ENCODE measurements around the gene ADGRF4. TPM values are rescaled to one million over a fixed set of nuclear protein-coding genes. Genes with fewer than 3 reads are reported as not detected.

Gene ADGRF4
- total RNA-seq, 4 donors from 2014 or later: 0.22 TPM; not detected in 3

- no peak for TF ChIP-seq CTCF (IDR thresholded peaks at IDR 0.05; ENCODE audit: low read depth)
These were observed 23.7 kb upstream of the ADGRF4 start for GRCh38 chr6:47674673-47675072.

GRCh38 chr6:47677381-47678100 lies 20.8 kb upstream of the ADGRF4 start:
- TF ChIP-seq CTCF (IDR thresholded peaks at IDR 0.05; ENCODE audit: low read depth): no peak

DNA sequence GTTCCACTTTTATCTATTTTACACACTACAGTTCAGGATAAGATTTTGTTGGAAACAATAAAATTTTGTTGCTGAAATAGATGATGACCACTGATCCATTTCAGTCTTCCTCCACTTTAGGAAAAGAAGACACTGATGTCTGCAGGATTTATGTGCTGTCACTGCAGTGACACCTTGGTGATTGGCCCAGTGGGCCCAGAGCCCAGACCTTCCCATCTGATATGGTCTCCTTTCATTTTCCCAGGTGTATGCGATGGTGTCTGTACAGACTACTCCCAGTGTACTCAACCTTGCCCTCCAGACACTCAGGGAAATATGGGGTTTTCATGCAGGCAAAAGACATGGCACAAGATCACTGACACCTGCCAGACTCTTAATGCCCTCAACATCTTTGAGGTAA lies 19.6 kb upstream of the ADGRF4 start:
- TF ChIP-seq CTCF (IDR thresholded peaks at IDR 0.05; ENCODE audit: low read depth): no peak

DNA sequence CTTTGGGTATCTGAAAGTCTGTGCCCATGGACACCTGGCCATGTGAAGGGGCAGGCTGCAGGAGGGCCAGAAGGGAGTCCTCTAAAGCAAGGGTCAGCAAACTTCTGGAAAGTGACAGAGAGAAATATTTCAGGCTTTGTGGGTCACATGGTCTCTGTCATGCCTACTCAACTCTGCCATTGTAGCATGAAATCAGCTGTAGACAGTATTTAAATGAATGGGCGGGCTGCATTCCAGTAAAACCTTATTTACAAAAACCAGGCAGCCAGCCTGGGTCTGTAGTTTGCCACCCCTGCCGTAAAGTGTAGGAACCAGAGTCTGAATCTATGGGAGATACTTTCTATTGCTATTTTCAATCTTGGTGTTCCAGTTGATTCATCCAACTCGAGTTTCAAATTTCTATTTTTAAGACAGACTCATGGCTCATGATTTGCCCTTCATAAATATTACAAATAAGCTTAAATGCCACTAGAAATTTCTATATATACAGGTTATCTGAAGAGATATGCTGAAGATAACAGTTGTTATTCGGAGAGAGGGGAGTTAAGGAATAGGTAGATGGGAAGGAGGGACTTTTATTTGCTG lies 19.0 kb upstream of the ADGRF4 start:
- no peak for TF ChIP-seq CTCF (IDR thresholded peaks at IDR 0.05; ENCODE audit: low read depth)

DNA sequence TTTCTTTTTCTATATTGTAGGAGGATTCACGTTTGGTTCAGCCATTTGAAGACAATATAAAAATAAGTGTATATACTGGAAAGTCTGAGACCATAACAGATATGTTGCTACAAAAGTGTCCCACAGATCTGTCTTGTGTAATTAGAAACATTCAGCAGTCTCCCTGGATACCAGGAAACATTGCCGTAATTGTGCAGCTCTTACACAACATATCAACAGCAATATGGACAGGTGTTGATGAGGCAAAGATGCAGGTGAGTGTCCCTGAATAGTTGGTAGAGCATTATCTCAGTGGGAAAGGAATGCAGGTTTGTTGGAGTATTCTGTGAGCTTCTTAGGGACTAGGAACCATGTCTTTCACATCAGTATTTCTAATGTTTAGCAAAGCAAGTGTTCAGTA lies 18.3 kb upstream of the ADGRF4 start:
- no peak for TF ChIP-seq CTCF (IDR thresholded peaks at IDR 0.05; ENCODE audit: low read depth)

DNA sequence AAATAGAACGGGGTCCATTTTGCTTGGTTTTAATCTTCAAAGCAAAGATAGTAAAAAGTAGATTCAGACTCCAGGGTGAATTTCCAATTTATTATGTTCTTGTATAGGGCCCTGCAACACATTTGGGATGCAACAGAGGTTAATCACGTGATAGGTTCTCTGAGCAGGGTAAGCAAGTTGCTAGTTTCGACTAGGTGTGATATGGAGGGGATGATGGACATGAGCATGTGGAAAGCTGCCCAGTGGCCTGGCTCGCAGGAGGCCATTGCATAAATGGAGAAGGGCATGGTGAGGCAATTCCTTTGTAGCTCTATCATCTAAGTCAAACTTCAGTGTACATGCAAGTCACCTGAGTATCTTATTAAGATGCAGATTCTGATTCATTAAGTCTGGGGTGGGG lies 17.7 kb upstream of the ADGRF4 start:
- no peak for TF ChIP-seq CTCF (IDR thresholded peaks at IDR 0.05; ENCODE audit: low read depth)

- TF ChIP-seq CTCF (IDR thresholded peaks at IDR 0.05; ENCODE audit: low read depth): no peak
These were observed 17.0 kb upstream of the ADGRF4 start for GRCh38 chr6:47681201-47681990.

Measured in subcutaneous adipose tissue (tissue), 4 donors.